Natural killer cell (primary cell): Measurements from ENCODE around the gene ZACN. TPM values are rescaled to one million over a fixed set of nuclear protein-coding genes. Genes with fewer than 3 reads are reported as not detected.
"Not testable (repeated sequence)": the region's sequence is repeated elsewhere in the genome, so short reads cannot be mapped to it uniquely, and the experiment has no call there.

Experiments
- ATAC-seq, 3 donors: fragments of 150-1000 bp in 2 of 3; fragments of 200-7000 bp in 1 of 3; cut with Tn5 transposase; 1 replicate in 1 of 3; 2 replicates in 2 of 3; pipeline ENCODE4 v1.10.0; 2021; ENCODE audit warnings: mild to moderate bottlenecking in 2 of 3, moderate library complexity in 2 of 3
- DNase-seq, 2 donors: peaks; one replicate each; pipeline versions ENCODE4 v3.0.0 to v3.0.0-alpha.2; 2013 to 2021; ENCODE audit warnings: mixed read lengths in 1 of 2
- H3K27ac ChIP-seq: one replicate; pipeline ENCODE4 v1.5.1; 2013; ENCODE audit warnings: mild to moderate bottlenecking, low read length
- H3K27me3 ChIP-seq: one replicate; pipeline ENCODE4 v1.6.1; 2013; ENCODE audit warnings: low read length; ENCODE audit not compliant: control insufficient read depth, insufficient read depth
- H3K36me3 ChIP-seq: one replicate; pipeline ENCODE4 v1.6.1; 2013; ENCODE audit warnings: low read length; ENCODE audit not compliant: control insufficient read depth, insufficient read depth
- H3K4me1 ChIP-seq: one replicate; pipeline ENCODE4 v1.6.1; 2013; ENCODE audit warnings: low read length; ENCODE audit not compliant: control insufficient read depth, insufficient read depth
- H3K4me3 ChIP-seq: one replicate; pipeline ENCODE4 v1.5.1; 2013; ENCODE audit warnings: low read length
- H3K9me3 ChIP-seq: one replicate; pipeline ENCODE4 v1.6.1; 2013; ENCODE audit warnings: low read length; ENCODE audit not compliant: control insufficient read depth, insufficient read depth
- H3K27ac Mint-ChIP-seq, 2 donors: one replicate each; pipeline ENCODE4 v1.8.0; 2022; ENCODE audit warnings: mild to moderate bottlenecking in 2 of 2, mixed read lengths in 2 of 2, moderate library complexity in 1 of 2
- H3K27me3 Mint-ChIP-seq, 2 donors: one replicate each; pipeline ENCODE4 v1.8.0; 2022; ENCODE audit warnings: low read depth in 2 of 2, mixed read lengths in 2 of 2
- H3K36me3 Mint-ChIP-seq: one replicate; pipeline ENCODE4 v1.8.0; 2022; ENCODE audit warnings: mixed read lengths
- H3K4me1 Mint-ChIP-seq, 2 donors: one replicate each; pipeline ENCODE4 v1.8.0; 2022; ENCODE audit warnings: mixed read lengths in 2 of 2
- H3K4me3 Mint-ChIP-seq: one replicate; pipeline ENCODE4 v1.8.0; 2022; ENCODE audit warnings: mild to moderate bottlenecking, moderate library complexity, mixed read lengths
- H3K9me3 Mint-ChIP-seq, 2 donors: one replicate each; pipeline ENCODE4 v1.8.0; 2022; ENCODE audit warnings: mixed read lengths in 2 of 2
- WGBS: methylation state at CpG from one replicate; pipeline ENCODE4 v1.1.7; 2013; ENCODE audit warnings: missing lambda C conversion rate; ENCODE audit not compliant: insufficient coverage; 5-methylcytosine and 5-hydroxymethylcytosine counted together
- intact Hi-C: fragments of 100-400 bp; cut with micrococcal nuclease; formaldehyde crosslinking; loops from one replicate; pipeline ENCODE4 v1.14.2; 2022
- total RNA-seq, 4 donors: library from RNA; stranded (reverse); fragments of 120-200 nt in 1 of 4; gene quantifications; one replicate each; pipeline versions ENCODE4 v1.2.3 to v1.2.4, GENCODE V29; 2013 to 2022
- TF ChIP-seq, protein P1 (sequence below): fragments of 200-600 bp; IDR thresholded peaks from one replicate; pipeline ENCODE4 v1.8.0; 2022; ENCODE audit warnings: antibody characterized with exemption

The ZACN gene
- total RNA-seq, 3 donors from 2014 or later (not counting 1 experiment from before 2014, with no cell fraction given) = 0.28 to 0.80 (median 0.50) TPM

DNA sequence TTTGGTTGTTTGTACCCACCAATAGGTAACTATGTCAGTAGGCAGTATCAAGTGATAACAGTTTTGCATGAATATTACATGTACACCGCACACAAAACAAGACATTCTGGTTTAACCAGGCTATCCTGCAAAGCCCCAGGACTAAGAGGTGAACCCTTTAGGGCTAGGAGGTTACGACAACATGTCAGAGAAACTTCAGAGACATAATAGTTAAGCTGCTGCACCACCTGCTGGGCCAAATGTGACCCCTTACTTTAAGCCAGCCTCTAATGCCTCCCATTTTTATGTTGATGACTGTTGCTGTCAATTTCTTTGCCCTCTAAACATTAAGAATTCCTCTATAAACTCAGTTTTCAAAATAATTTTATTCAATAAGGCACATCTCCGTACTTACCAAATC lies 22.1 kb upstream of the ZACN start:
- DNase-seq = peak in 1 of 2 donors; percentile 36
- H3K4me3 Mint-ChIP-seq = no peak overlapping the region
- H3K9me3 Mint-ChIP-seq = no peaks in the 10 kb centered on the region
- Histone ChIP-seq H3K27me3 (no peaks in the 10 kb centered on the region), H3K4me3 (no peak overlapping the region), H3K4me1 (no peaks in the 10 kb centered on the region), H3K36me3 (peaks cover 77% of the 10 kb centered on the region), H3K9me3 (no peaks in the 10 kb centered on the region), H3K27ac (no peak overlapping the region)
- peaks cover 14% of the 10 kb centered on the region for H3K36me3 Mint-ChIP-seq
- no peak for ATAC-seq
- TF ChIP-seq, protein P1, sequence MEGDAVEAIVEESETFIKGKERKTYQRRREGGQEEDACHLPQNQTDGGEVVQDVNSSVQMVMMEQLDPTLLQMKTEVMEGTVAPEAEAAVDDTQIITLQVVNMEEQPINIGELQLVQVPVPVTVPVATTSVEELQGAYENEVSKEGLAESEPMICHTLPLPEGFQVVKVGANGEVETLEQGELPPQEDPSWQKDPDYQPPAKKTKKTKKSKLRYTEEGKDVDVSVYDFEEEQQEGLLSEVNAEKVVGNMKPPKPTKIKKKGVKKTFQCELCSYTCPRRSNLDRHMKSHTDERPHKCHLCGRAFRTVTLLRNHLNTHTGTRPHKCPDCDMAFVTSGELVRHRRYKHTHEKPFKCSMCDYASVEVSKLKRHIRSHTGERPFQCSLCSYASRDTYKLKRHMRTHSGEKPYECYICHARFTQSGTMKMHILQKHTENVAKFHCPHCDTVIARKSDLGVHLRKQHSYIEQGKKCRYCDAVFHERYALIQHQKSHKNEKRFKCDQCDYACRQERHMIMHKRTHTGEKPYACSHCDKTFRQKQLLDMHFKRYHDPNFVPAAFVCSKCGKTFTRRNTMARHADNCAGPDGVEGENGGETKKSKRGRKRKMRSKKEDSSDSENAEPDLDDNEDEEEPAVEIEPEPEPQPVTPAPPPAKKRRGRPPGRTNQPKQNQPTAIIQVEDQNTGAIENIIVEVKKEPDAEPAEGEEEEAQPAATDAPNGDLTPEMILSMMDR = no peak
- no peaks in the 10 kb centered on the region for H3K27me3 Mint-ChIP-seq
- H3K27ac Mint-ChIP-seq = no peak overlapping the region
- intact Hi-C loops = no loop called here
- H3K4me1 Mint-ChIP-seq = no peaks in the 10 kb centered on the region
- 93% methylated on average over 3 of the region's 3 CpGs for WGBS

- intact Hi-C loops = not testable (repeated sequence)
These were observed 20.7 kb upstream of the ZACN start for GRCh38 chr17:76058264-76058663.

DNA sequence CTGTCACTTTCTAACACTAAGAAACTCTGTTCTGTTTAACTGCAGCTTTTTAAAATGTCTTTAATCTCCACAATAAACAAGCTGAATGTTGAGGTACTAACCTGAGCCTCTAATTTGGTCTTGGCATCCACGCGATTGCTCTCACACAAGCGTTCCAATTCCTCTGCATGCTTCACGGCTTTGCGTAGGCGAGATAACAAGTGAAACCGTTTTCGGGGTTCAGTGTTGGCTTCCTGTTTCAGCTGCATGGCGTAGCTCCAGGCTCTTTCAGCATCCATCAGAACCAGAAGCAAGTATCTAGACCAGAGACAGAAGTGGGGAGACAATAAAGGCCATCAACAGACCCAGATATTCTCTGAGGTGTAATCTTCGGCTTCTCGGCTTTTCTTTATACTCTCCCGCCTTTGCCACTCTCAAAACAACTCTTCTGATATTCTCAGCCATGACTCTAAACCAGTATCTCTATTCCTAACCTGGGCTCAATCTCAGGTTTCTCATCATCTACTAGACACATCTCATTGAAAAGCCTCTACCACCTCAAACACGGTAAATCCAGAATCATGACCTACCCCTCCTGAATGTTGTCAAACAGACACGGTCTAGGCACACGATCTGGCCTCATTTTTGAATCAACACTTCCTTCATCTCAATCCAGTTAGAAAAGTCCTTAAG lies 15.0 kb upstream of the ZACN start:
- Mint-ChIP-seq H3K27ac (peak overlapping the region in 1 of 2 donors; percentile 42), H3K27me3 (no peaks in the 10 kb centered on the region), H3K36me3 (peaks cover 11% of the 10 kb centered on the region), H3K4me1 (peaks cover 0 to 5% of the 10 kb centered on the region in 2 donors), H3K9me3 (no peaks in the 10 kb centered on the region), H3K4me3 (no peak overlapping the region)
- Histone ChIP-seq H3K27me3 (no peaks in the 10 kb centered on the region), H3K9me3 (no peaks in the 10 kb centered on the region), H3K27ac (no peak overlapping the region), H3K4me1 (no peaks in the 10 kb centered on the region), H3K4me3 (no peak overlapping the region), H3K36me3 (peaks cover 67% of the 10 kb centered on the region)
- peak in 1 of 2 donors; percentile 71 for DNase-seq
- TF ChIP-seq, protein P1 = no peak
- ATAC-seq = no peak
- 79% methylated on average over 15 of the region's 15 CpGs for WGBS
- intact Hi-C loops = no loop called here

More at GRCh38 chr17:76058264-76058663, 20.7 kb upstream of the ZACN start:
- not testable (repeated sequence) for DNase-seq, ATAC-seq, H3K27ac ChIP-seq, H3K27ac Mint-ChIP-seq, H3K9me3 Mint-ChIP-seq, H3K4me1 ChIP-seq, H3K27me3 ChIP-seq, H3K4me3 Mint-ChIP-seq, H3K4me1 Mint-ChIP-seq, H3K27me3 Mint-ChIP-seq, H3K9me3 ChIP-seq, H3K4me3 ChIP-seq
- peaks cover 14% of the 10 kb centered on the region for H3K36me3 Mint-ChIP-seq
- H3K36me3 ChIP-seq = peaks cover 75% of the 10 kb centered on the region
- WGBS = 85% methylated on average over 6 of the region's 6 CpGs

- Histone ChIP-seq H3K9me3 (no peaks in the 10 kb centered on the region), H3K4me3 (no peak overlapping the region), H3K36me3 (peaks cover 55% of the 10 kb centered on the region), H3K27ac (no peak overlapping the region), H3K27me3 (no peaks in the 10 kb centered on the region), H3K4me1 (no peaks in the 10 kb centered on the region)
- 98% methylated on average over 4 of the region's 4 CpGs for WGBS
- H3K27ac Mint-ChIP-seq = no peak overlapping the region
- no peaks in the 10 kb centered on the region for H3K27me3 Mint-ChIP-seq
- peaks cover 0 to 10% of the 10 kb centered on the region in 2 donors for H3K4me1 Mint-ChIP-seq
- intact Hi-C loops = no loop called here
- ATAC-seq = no peak
- no peak overlapping the region for H3K4me3 Mint-ChIP-seq
- TF ChIP-seq, protein P1 = no peak
- peaks cover 11% of the 10 kb centered on the region for H3K36me3 Mint-ChIP-seq
- DNase-seq = no peak
- no peaks in the 10 kb centered on the region for H3K9me3 Mint-ChIP-seq
These were observed 13.2 kb upstream of the ZACN start for GRCh38 chr17:76065775-76066174.
